NCI-H2196 treated with DMSO at 0.1 percent for 48 hours (cell line): ENCODE results near the gene GCN1.
A peak's percentile ranks its signal among the peaks of the same experiment; 100 is the strongest.

ENCODE experiments used
- DNase-seq: peaks from one replicate; lab custom pipeline; 2025; ENCODE audit not compliant: unreplicated experiment; lab: John Stamatoyannopoulos, UW

GCN1 gene

GRCh38 chr12:120095736-120096135 lies 98.8 kb downstream of the GCN1 start:
- no peak for DNase-seq

GRCh38 chr12:120095331-120095730 lies 99.2 kb downstream of the GCN1 start:
- DNase-seq, result no peak

DNA sequence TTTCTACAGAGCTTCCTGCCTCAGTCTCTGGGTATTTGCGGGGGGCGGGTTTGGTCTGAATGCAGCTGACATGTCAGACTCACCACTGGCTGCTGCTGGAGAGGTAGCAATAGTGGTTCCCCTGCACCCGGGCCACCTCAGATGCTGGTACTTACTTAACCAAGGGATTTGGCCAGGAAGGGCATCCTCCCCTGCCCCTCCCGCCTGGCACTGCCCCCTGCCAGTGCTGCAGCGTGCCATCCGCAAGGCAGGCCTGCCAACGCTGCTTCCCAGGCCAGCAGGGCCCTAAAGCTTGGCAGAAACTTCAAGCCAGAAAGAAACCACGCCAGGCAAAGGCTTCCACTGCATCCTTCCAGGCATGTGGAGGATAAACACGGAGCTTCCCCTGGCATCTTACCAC lies 100.0 kb downstream of the GCN1 start:
- no peak for DNase-seq

- no peak for DNase-seq
These were observed 100.7 kb downstream of the GCN1 start for GRCh38 chr12:120093592-120094355.

DNA sequence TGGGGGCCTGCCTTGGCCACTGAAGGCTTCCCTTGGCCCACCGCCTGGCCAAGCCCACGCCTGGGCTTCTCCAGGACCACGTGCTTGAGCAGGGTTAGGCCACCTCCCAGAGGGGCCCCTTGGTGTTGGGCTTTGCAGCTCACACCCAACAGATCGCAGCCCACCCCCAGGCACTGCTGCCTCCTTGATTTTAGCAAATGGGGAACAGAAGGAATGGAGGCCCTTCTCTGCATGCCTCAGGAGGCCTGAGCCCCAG lies 101.3 kb downstream of the GCN1 start:
- no peak for DNase-seq

DNA sequence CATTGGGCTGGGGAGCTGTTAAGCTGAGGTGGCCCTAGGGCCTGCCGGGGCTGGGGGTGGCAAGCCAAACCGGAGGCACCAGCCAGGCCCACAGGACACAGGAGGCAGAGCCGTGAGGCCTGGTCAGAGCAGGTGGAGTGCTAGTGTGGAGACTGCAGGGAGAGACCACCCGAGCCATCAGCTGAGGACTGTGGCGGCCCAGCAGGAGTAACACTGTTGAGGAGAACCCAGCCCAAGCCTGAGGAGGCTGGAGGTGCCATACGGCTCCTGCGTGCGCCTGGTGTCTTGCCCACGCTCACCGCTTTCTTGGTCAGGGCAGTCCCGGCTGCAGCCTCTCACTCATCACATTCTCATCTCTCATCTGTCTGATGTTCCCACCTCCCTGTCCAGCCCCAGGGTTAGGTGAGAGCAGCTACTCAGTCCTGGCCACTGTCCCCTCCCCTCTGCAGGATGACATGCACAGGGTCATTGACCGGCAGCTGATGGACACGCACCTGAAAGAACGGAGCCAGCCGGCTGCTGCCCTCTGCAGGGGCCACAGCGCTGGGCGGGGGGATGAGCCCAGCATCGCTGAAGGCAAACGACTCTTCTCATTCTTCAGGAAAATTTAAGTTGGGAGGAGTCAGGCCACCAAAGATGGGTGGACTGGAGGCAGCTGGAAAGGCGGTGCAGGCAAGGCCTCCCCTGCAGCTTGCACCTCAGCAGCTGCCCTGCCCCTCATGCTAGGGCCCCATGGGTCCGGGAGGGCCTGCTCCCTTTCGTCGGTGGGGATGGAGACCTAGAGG lies 101.8 kb downstream of the GCN1 start:
- DNase-seq, result no peak

GRCh38 chr12:120091371-120092090 lies 103.0 kb downstream of the GCN1 start:
- no peak for DNase-seq

- DNase-seq, result no peak
These were observed 103.8 kb downstream of the GCN1 start for GRCh38 chr12:120090626-120091295.

GRCh38 chr12:120090206-120090605 lies 104.3 kb downstream of the GCN1 start:
- no peak for DNase-seq

DNA sequence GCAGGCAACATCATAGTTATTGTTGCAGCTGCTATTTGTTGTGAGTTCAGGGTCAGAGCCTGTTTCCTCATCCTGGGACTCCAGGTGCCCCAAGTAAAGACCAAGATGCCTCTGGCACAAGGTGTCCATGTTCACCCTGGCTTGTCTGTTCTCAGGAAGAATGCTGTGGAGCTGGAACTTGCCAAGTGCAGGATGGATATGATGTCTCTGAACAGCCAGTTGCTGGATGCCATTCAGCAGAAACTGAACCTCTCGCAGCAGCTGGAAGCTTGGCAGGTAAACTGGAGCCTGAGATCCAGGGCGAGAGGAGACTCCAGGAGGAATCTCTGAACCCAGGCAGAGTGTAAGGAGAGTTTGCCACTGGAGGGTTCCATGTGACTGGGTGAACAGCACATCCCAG lies 104.7 kb downstream of the GCN1 start:
- DNase-seq, result no peak

- no peak for DNase-seq
These were observed 105.4 kb downstream of the GCN1 start for GRCh38 chr12:120089105-120089504.

- DNase-seq, result peak; percentile 98
These were observed 107.5 kb downstream of the GCN1 start for GRCh38 chr12:120086801-120087621.

DNA sequence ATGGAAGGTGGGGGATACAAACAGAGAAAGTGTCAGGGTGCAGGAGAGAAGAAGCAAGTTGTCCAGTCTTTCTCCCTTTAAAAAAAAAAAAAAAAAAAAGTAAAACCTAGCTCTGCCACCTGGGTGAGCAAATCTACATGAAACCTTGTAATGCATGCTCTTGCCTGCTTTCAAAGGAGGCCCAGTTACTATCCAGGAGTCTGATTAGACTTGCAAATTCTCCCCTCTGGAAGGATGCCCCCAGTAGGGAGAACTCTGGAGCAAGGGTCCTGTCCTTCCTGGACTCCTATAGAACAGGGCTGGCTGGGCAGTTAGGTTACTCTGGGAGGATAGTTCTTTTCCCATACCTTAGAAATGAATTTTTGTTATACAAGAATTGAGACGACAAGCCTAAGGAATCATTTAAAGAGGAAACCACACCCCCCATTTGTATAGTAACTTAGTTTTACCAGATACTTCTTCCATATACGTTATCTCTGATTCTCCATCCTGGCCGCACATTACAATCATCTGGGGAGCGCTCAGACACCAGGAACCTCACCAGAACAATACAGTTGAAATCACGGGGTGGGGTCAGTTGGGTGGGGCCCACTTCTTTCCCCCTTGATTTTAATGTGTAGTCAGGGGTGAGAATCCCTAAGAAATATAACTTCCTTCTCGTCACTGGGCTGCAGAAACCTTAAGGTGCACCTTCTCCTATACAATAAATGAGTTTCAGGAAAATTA lies 108.4 kb downstream of the GCN1 start:
- DNase-seq, result no peak

- DNase-seq, result no peak
These were observed 112.9 kb downstream of the GCN1 start for GRCh38 chr12:120081641-120082040.

GRCh38 chr12:120079411-120080400 lies 114.8 kb downstream of the GCN1 start:
- no peak for DNase-seq

- DNase-seq, result no peak
These were observed 115.6 kb downstream of the GCN1 start for GRCh38 chr12:120078868-120079267.

- no peak for DNase-seq
These were observed 117.3 kb downstream of the GCN1 start for GRCh38 chr12:120077260-120077659.
